ENCODE measurements around the gene SCAMP4.

GRCh38 chr19:1933244-1933643 is 28.0 kb downstream of the SCAMP4 start:
- TF ChIP-seq POLR2A (IDR thresholded peaks at IDR 0.05): no peak
- TF ChIP-seq CTCF (IDR thresholded peaks at IDR 0.05): no peak
